Glomerular visceral epithelial cell (primary cell): Measurements from ENCODE around the gene KLC1.

ENCODE experiments used
- DNase-seq: peaks from one replicate; pipeline ENCODE4 v3.0.0-alpha.2; 2016; ENCODE audit errors: extremely low spot score

The KLC1 gene

GRCh38 chr14:103716899-103717411 lies 87.9 kb downstream of the KLC1 start:
- no peak for DNase-seq

- DNase-seq: no peak
Observed at GRCh38 chr14:103718572-103718971, 89.6 kb downstream of the KLC1 start.

- DNase-seq: no peak
Observed at GRCh38 chr14:103719751-103720150, 90.7 kb downstream of the KLC1 start.

- DNase-seq: peak; percentile 57
Observed at GRCh38 chr14:103721334-103722120, 92.5 kb downstream of the KLC1 start.

- DNase-seq: no peak
Observed at GRCh38 chr14:103723748-103724081, 94.7 kb downstream of the KLC1 start.

GRCh38 chr14:103724116-103724515 lies 95.1 kb downstream of the KLC1 start:
- DNase-seq: no peak

GRCh38 chr14:103725001-103725682 lies 96.1 kb downstream of the KLC1 start:
- no peak for DNase-seq

- no peak for DNase-seq
Observed at GRCh38 chr14:103725739-103726395, 96.9 kb downstream of the KLC1 start.

GRCh38 chr14:103726474-103726873 lies 97.5 kb downstream of the KLC1 start:
- DNase-seq: no peak

GRCh38 chr14:103727313-103727980 lies 98.4 kb downstream of the KLC1 start:
- DNase-seq: no peak

GRCh38 chr14:103728141-103728540 lies 99.1 kb downstream of the KLC1 start:
- no peak for DNase-seq

GRCh38 chr14:103728721-103729120 lies 99.7 kb downstream of the KLC1 start:
- no peak for DNase-seq

- no peak for DNase-seq
Observed at GRCh38 chr14:103729496-103730448, 100.8 kb downstream of the KLC1 start.

- DNase-seq: no peak
Observed at GRCh38 chr14:103730490-103731035, 101.6 kb downstream of the KLC1 start.

- DNase-seq: no peak
Observed at GRCh38 chr14:103731481-103731880, 102.5 kb downstream of the KLC1 start.

- no peak for DNase-seq
Observed at GRCh38 chr14:103731916-103732867, 103.2 kb downstream of the KLC1 start.

- DNase-seq: no peak
Observed at GRCh38 chr14:103732868-103733620, 104.0 kb downstream of the KLC1 start.

GRCh38 chr14:103733651-103734050 lies 104.6 kb downstream of the KLC1 start:
- no peak for DNase-seq
